HG02759 (cell line): Measurements from ENCODE around the gene AKAP1.

Experiments used
- ATAC-seq: cut with Tn5 transposase; IDR thresholded peaks from one replicate; pipeline ENCODE4 v1.9.1; 2021; ENCODE audit warnings: mild to moderate bottlenecking, moderate library complexity; ENCODE audit not compliant: unreplicated experiment

Gene AKAP1

DNA sequence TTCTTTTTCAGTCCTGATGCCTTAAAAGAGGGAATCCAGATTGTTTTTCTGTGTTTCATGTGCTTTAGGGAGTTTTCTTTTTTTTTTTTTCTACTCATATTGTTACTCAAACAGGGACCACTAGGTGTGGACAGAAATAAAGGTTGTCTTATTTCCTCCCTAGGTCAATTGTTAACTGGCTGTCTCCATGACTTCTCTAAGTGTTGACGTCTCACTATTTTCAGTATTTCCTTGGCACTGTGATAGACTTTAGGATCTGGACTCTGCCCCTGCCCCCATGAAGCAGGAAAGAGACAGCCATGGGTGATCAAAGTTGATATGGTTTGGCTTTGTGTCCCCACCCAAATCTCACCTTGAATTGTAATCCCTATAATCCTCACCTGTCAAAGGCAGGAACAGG is 73.7 kb downstream of the AKAP1 start:
- no peak for ATAC-seq

DNA sequence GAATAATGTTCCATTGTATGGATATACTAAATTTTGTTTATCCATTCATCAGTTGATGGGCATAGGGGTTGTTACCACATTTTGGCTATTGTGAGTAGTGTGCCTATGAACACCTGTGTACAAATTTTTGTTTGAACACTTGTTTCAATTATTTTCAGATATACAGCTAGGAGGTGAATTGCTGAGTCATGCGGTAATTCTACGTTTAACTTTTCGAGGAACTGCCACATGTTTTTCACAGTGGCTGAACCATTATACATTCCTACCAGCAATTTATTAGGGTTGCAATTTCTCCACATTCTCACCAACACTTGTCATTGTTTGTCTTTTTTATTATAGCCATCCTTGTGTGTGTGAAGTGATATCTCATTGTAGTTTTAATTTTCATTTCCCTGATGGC is 75.6 kb downstream of the AKAP1 start:
- ATAC-seq: no peak

DNA sequence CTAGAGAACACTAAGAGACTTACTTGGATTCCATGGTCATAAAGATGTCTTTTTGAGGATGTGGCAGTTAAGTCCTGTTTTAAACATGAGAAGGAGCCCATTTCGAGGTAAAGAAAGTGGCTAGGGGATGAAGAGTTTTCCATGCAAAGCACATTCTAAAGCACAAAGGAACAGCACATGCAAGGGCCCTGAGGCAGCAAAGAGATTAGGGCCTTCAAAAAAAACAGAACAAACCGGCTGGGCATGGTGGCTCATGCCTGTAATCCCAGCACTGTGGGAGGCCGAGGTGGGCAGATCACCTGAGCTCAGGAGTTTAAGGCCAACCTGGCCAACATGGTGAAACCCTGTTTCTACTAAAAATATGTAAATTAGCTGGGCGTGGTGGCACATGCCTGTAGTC is 79.8 kb downstream of the AKAP1 start:
- no peak for ATAC-seq

DNA sequence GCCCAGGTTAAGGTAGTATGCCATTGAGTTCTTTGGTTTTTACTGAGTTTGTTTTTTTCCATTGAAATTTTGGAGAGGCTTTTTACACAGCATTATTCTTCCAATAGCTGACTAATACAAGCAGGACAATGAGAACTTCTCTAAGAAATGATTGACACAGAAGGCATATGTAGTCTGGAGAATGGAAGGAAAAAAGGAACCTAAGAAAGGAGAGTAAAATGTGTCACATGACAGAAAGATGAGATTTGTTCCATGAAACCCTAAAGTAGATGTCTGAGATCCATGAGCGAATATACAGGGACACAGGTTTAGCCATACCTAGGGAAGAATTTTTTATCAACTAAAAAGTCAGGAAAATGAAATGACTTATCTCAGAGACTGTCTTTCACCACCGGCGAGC is 80.7 kb downstream of the AKAP1 start:
- ATAC-seq: no peak

DNA sequence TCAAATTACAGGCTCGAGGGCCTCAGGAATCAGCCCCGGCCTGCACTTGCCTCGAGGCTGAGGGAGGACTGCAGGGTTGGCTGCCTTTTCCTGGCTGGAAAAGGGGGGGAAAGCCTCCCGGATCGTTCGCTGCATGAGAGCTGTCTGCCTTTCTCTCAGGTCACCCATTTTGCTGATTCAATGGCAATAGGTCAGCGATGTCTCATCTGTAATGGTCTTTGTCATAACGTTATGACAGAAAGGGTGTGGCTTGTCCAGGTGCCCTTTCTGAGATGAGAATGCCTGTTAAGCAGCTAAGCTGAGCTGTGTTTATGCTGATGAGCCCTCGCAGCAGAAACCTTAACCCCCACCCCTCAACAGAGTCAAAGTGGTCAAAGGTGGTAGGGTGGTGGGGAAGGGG is 81.8 kb downstream of the AKAP1 start:
- no peak for ATAC-seq

DNA sequence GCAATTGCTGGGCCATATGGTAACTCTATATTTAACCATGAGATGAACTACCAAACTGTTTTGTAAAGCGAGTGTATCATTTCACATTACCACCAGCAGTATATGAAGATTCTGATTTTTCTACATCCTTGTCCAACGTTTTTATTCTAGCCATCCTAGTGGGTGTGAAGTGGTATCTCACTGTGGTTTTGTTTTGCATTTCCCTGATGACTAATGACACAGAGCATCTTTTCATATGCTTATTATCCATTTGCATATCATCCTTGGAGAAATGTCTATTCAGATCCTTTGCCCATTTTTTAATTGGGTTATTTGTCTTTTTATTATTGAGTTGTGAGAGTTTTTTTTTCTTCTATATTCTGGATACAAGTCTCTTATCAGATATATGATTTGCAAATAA is 83.6 kb downstream of the AKAP1 start:
- no peak for ATAC-seq

DNA sequence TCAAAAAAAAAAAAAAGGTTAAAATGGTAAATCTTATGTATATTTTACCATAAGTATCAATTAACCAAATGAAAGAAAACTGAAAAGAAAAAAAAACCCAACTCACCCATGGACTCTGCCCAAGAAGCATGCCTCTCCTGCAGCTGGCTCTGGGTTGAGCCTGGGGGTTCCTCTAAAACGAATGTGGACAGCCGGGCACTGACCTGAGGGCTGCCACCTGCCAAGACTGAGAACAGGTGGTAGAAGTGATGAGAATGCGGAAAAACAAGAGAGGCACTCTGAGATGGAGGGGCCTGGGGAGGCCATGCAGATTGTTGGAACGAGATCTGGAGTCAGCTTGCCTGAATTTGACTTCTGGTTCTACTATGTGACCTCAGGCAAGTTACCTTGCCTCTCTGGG is 85.8 kb downstream of the AKAP1 start:
- ATAC-seq: no peak
